SH-SY5Y (cell line): ENCODE measurements around the gene TRAPPC2L.

Experiments
- GATA2 ChIP-seq: IDR thresholded peaks from 2 replicates; pipeline ENCODE4 v1.6.1; 2011; ENCODE audit warnings: mild to moderate bottlenecking, low read depth, low read length
- GATA3 ChIP-seq: IDR thresholded peaks from 2 replicates; pipeline ENCODE4 v1.6.1; 2011; ENCODE audit warnings: low read depth, mild to moderate bottlenecking, low read length, moderate library complexity

DNA sequence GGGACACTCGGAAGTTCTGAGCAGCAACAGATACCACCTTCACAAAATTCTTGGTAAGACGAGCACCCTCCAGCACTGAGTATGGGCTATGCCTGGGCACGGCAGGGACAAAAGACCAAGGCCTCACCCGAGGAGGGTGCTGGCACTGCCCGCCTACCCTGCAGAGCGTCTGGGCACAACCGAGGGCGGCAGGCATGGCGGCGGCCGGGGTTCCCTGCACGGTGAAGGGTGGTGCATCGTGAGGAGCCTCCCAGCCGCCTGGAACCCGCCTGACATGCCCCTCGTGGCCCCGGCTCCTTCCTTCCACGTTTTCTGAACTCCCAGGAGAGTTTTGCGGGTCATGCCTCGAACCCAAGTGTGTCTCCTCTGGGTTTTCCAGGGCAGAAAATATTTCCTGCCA is 19.1 kb upstream of the TRAPPC2L start:
- no peak for TF ChIP-seq GATA3
- TF ChIP-seq GATA2: no peak
